ENCODE measurements around the gene SOX10. TPM values are rescaled to one million over a fixed set of nuclear protein-coding genes. Genes with fewer than 3 reads are reported as not detected.

The SOX10 gene
- total and polyA plus RNA-seq, 2 of the 4 experiments (the other 2 are of a cell fraction): not detected

- H3K9me1 ChIP-seq (ENCODE audit: insufficient read depth, low read length): peaks cover 5% of the 10 kb centered on the region; the same call in 1 of the 2 replicates
- peaks cover 7% of the 10 kb centered on the region for H3K4me1 ChIP-seq (ENCODE audit: control insufficient read depth, insufficient read depth, low read length)
- no peak overlapping the region for H3K27ac ChIP-seq (ENCODE audit: insufficient read depth, low read length)
- no peak overlapping the region for H3K4me2 ChIP-seq (ENCODE audit: low read depth, low read length)
- H2AFZ ChIP-seq (replicated peaks; ENCODE audit: low read length, poor library complexity): no peak overlapping the region
- no TSS peak for BruUV-seq (replicated peaks)
- H3K56ac ChIP-seq (ENCODE audit: extremely low read depth, insufficient read depth, low read length): no peak overlapping the region
- CTCF ChIA-PET: no interaction called here
- no peak overlapping the region for H3K18ac ChIP-seq (ENCODE audit: low read depth, low read length)
- dilution Hi-C loops (cut with HindIII; ENCODE audit: low sequenced_read_pairs, unreplicated experiment) (no loop called here), in situ Hi-C loops (cut with MboI; ENCODE audit: low sequenced_read_pairs) (no loop called here), intact Hi-C loops (cut with micrococcal nuclease) (no loop called here)
- no peaks in the 10 kb centered on the region for H3K9me3 ChIP-seq (ENCODE audit: control insufficient read depth, insufficient read depth, low read length)
- H4K20me1 ChIP-seq (ENCODE audit: insufficient read depth, low read length): peaks cover 12% of the 10 kb centered on the region
- H4K8ac ChIP-seq (ENCODE audit: low read depth in 2 of 2, low read length in 2 of 2): no peak overlapping the region
- H3K14ac ChIP-seq (replicated peaks; ENCODE audit: low read depth, low read length): no peak overlapping the region
- H3K9ac ChIP-seq (ENCODE audit: low read depth, low read length): no peak overlapping the region
- POLR2A ChIA-PET (ENCODE audit: unreplicated experiment): no interaction called here
- no peak overlapping the region for H3K23ac ChIP-seq (ENCODE audit: low read depth, low read length)
- H3K36me3 ChIP-seq (ENCODE audit: control insufficient read depth, insufficient read depth, low read length): peaks cover 26% of the 10 kb centered on the region
- no peak overlapping the region for H4K5ac ChIP-seq (ENCODE audit: low read depth, low read length)
- H2BK20ac ChIP-seq (ENCODE audit: low read depth, low read length): no peak overlapping the region
- H2BK15ac ChIP-seq (ENCODE audit: low read depth, low read length): no peak overlapping the region
- no peak for DNase-seq
- no peak for TF ChIP-seq ELK1 (IDR thresholded peaks at IDR 0.05; ENCODE audit: borderline replicate concordance, low read depth, low read length)
- TF ChIP-seq NFE2L2 (IDR thresholded peaks at IDR 0.05; ENCODE audit: low read depth, low read length): no peak
- TF ChIP-seq SMC3 (IDR thresholded peaks at IDR 0.05; ENCODE audit: low read depth, low read length): no peak
- no peak for TF ChIP-seq POLR2A (IDR thresholded peaks at IDR 0.05; ENCODE audit: low read depth, low read length)
- TF ChIP-seq RAD21 (IDR thresholded peaks at IDR 0.05; ENCODE audit: low read length): no peak
- TF ChIP-seq CHD1 (IDR thresholded peaks at IDR 0.05; ENCODE audit: low read depth, low read length): no peak
- no peak for TF ChIP-seq RCOR1 (IDR thresholded peaks at IDR 0.05; ENCODE audit: insufficient replicate concordance, low read length)
- TF ChIP-seq MXI1 (IDR thresholded peaks at IDR 0.05; ENCODE audit: borderline replicate concordance, low read depth, low read length): no peak
- TF ChIP-seq MAZ (IDR thresholded peaks at IDR 0.05; ENCODE audit: borderline replicate concordance, low read depth, low read length): no peak
- no peak for TF ChIP-seq MAFK (IDR thresholded peaks at IDR 0.05; ENCODE audit: low read depth, low read length)
- TF ChIP-seq CEBPB (IDR thresholded peaks at IDR 0.05; ENCODE audit: low read depth, low read length): no peak
- no peak for TF ChIP-seq BHLHE40 (IDR thresholded peaks at IDR 0.05; ENCODE audit: low read depth, low read length)
- TF ChIP-seq RFX5 (IDR thresholded peaks at IDR 0.05; ENCODE audit: low read depth, low read length): no peak
- TF ChIP-seq CTCF (conservative IDR thresholded peaks at IDR 0.05; ENCODE audit: low read depth, low read length): no peak
- no peak for TF ChIP-seq FOS (IDR thresholded peaks at IDR 0.05; ENCODE audit: low read depth, low read length)
- no peak overlapping the region for H2AK5ac ChIP-seq (ENCODE audit: low read depth, low read length)
- WGBS, 2 experiments (ENCODE audit: extremely low coverage in 2 of 2, insufficient read length in 1 of 2): 90% methylated on average over 6 of the region's 14 CpGs; no CpG with 5 or more reads in 1 of the 2 experiments
- H2BK120ac ChIP-seq (ENCODE audit: low read depth, low read length): no peak overlapping the region
- H3K4me3 ChIP-seq (ENCODE audit: insufficient read depth, low read depth, low read length): no peak overlapping the region
- no peaks in the 10 kb centered on the region for H3K27me3 ChIP-seq (ENCODE audit: control insufficient read depth, insufficient read depth, low read length)
- no peak for ATAC-seq (ENCODE audit: low read depth)
- no peak overlapping the region for H2BK5ac ChIP-seq (ENCODE audit: low read depth, low read length, poor library complexity, severe bottlenecking)
- peaks cover 11 to 13% of the 10 kb centered on the region in 2 experiments for H3K79me1 ChIP-seq (ENCODE audit: low read depth in 1 of 2, low read length in 2 of 2)
- no peak overlapping the region for H3K4ac ChIP-seq (ENCODE audit: low read depth, low read length)
- H4K91ac ChIP-seq (ENCODE audit: insufficient read depth, low read depth, low read length): no peak overlapping the region
- H2AK9ac ChIP-seq (replicated peaks; ENCODE audit: low read depth, low read length, poor library complexity): no peak overlapping the region
These were observed 16.5 kb downstream of the SOX10 start for GRCh38 chr22:37967637-37968451.
